Thymus (tissue), 11 donors: ENCODE data around the gene ZC3H8. TPM values are rescaled to one million over a fixed set of nuclear protein-coding genes. Genes with fewer than 3 reads are reported as not detected.

ENCODE experiments used
- DNase-seq, 9 donors: peaks; one replicate each; pipeline ENCODE4 v3.0.0-alpha.2; 2013; ENCODE audit warnings: low spot score in 9 of 9, low read depth in 6 of 9, missing footprints in 1 of 9
- H3K27ac ChIP-seq, 2 donors: one replicate each; pipeline ENCODE4 v1.5.1; 2013; ENCODE audit warnings: control low read depth in 1 of 2, low read depth in 1 of 2, low read length in 1 of 2, mild to moderate bottlenecking in 1 of 2, moderate library complexity in 1 of 2
- H3K27me3 ChIP-seq, 2 donors: one replicate each; pipeline ENCODE4 v1.5.1; 2013; ENCODE audit warnings: low read length in 1 of 2; ENCODE audit not compliant: control insufficient read depth in 2 of 2, insufficient read depth in 1 of 2
- H3K36me3 ChIP-seq, 2 donors: one replicate each; pipeline ENCODE4 v1.5.1; 2013; ENCODE audit warnings: low read length in 1 of 2, mild to moderate bottlenecking in 1 of 2, moderate library complexity in 1 of 2; ENCODE audit not compliant: control insufficient read depth in 2 of 2, insufficient read depth in 2 of 2
- H3K4me1 ChIP-seq, 2 donors: one replicate each; pipeline ENCODE4 v1.5.1; 2013; ENCODE audit warnings: low read length in 2 of 2; ENCODE audit not compliant: control insufficient read depth in 2 of 2, insufficient read depth in 2 of 2
- H3K4me3 ChIP-seq, 2 donors: one replicate each; pipeline ENCODE4 v1.5.1; 2013; ENCODE audit warnings: low read length in 2 of 2, control low read depth in 1 of 2, mild to moderate bottlenecking in 1 of 2
- H3K9me3 ChIP-seq, 2 donors: one replicate each; pipeline ENCODE4 v1.5.1; 2013; ENCODE audit warnings: low read length in 1 of 2, mild to moderate bottlenecking in 1 of 2; ENCODE audit not compliant: control insufficient read depth in 2 of 2, insufficient read depth in 1 of 2
- WGBS: extraction: QIAGEN DNeasy Blood & Tissue Kit; methylation state at CpG from one replicate; pipeline ENCODE4 v1.1.7; 2013; 5-methylcytosine and 5-hydroxymethylcytosine counted together
- polyA plus RNA-seq: library from polyadenylated mRNA; stranded (reverse); fragments of 200-250 nt; gene quantifications from one replicate; pipeline ENCODE4 v1.2.3, GENCODE V29; 2013
- total RNA-seq: library from RNA; stranded (reverse); fragments of 120-200 nt; gene quantifications from one replicate; pipeline ENCODE4 v1.2.4, GENCODE V29; 2013
- donor health status: healthy.

ZC3H8 gene
- total and polyA plus RNA-seq, 2 donors, result 13.5 to 15.6 TPM

- Histone ChIP-seq H3K9me3 (no peaks in the 10 kb centered on the region), H3K36me3 (no peaks in the 10 kb centered on the region), H3K27ac (no peak overlapping the region), H3K4me1 (peaks cover 10 to 32% of the 10 kb centered on the region in 2 donors), H3K27me3 (no peaks in the 10 kb centered on the region), H3K4me3 (no peak overlapping the region)
- peak in 1 of 9 donors; percentile 39 for DNase-seq
- 54% methylated on average over 4 of the region's 4 CpGs for WGBS
Measured at GRCh38 chr2:112194482-112194881, 60.4 kb downstream of the ZC3H8 start.

- Histone ChIP-seq H3K9me3 (no peaks in the 10 kb centered on the region), H3K4me1 (peaks cover 14 to 35% of the 10 kb centered on the region in 2 donors), H3K27me3 (no peaks in the 10 kb centered on the region), H3K27ac (no peak overlapping the region), H3K4me3 (no peak overlapping the region), H3K36me3 (no peaks in the 10 kb centered on the region)
- WGBS, result 96% methylated on average over 2 of the region's 2 CpGs
- DNase-seq, result no peak
Measured at GRCh38 chr2:112194028-112194427, 60.8 kb downstream of the ZC3H8 start.

DNA sequence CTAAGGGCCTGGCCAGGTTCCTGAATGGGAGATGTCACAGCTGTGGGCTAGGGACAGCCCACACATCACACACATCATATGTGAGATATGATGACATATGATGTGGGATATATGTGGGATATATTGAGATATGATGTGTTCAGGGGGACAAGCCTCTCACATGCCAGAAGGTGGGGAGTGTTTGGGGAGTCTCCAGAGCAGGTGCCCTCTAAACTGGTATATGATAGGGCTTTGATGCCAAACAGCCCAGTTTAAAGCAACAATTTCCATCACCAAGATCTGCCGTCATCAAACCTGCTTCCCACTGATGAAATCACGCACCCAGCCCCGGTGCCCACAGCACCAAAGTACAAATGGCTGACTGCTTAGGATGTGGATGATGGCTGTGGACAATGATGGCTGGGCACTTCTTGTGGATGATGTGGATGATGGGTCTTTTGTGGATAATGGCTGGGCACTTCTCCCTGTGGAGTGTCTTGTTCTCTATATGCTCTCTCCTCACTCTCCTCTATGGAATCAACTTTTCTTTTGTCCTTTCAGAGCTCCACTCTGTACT lies 65.8 kb downstream of the ZC3H8 start:
- 94% methylated on average over 3 of the region's 3 CpGs for WGBS
- Histone ChIP-seq H3K4me3 (no peak overlapping the region), H3K9me3 (peaks cover 0 to 11% of the 10 kb centered on the region in 2 donors), H3K27ac (peak overlapping the region; percentile 53 to 99), H3K36me3 (peaks cover 0 to 3% of the 10 kb centered on the region in 2 donors), H3K4me1 (peaks cover 25 to 51% of the 10 kb centered on the region in 2 donors), H3K27me3 (no peaks in the 10 kb centered on the region)
- DNase-seq, result no peak

- H3K27me3 ChIP-seq, result no peaks in the 10 kb centered on the region
- H3K36me3 ChIP-seq, result peaks cover 0 to 3% of the 10 kb centered on the region in 2 donors
- H3K9me3 ChIP-seq, result peaks cover 0 to 14% of the 10 kb centered on the region in 2 donors
- peaks cover 33 to 59% of the 10 kb centered on the region in 2 donors for H3K4me1 ChIP-seq
- peak; percentile 62 to 93 (median 81) for DNase-seq
- H3K4me3 ChIP-seq, result peak overlapping the region in 1 of 2 donors; percentile 7
- peak overlapping the region; percentile 96 to 99 for H3K27ac ChIP-seq
- 26% methylated on average over 9 of the region's 9 CpGs for WGBS
Measured at GRCh38 chr2:112187805-112188596, 66.8 kb downstream of the ZC3H8 start.

DNA sequence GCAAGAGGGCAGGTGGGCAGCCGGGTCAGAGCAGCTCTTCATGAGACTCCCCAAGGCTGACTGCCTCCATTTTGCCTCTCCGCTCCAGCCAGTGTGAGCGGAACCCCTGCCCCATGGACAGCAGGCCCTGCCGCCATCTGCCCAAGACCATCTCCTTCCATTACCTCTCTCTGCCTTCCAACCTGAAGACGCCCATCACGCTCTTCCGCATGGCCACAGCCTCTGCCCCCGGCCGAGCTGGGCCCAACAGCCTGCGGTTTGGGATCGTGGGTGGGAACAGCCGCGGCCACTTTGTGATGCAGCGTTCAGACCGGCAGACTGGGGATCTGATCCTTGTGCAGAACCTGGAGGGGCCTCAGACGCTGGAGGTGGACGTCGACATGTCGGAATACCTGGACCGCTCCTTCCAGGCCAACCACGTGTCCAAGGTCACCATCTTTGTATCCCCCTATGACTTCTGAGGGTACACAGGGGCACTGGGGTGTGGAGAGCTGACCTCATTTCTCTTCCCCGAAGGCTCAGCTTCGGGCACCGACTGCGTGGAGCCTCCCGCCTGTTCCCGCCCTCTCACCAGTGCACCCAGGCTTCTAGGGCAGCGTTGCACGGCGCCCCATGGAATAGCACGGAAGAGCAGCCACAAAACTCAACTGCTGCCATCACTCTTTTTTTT lies 67.7 kb downstream of the ZC3H8 start:
- peaks cover 0 to 14% of the 10 kb centered on the region in 2 donors for H3K9me3 ChIP-seq
- peaks cover 0 to 3% of the 10 kb centered on the region in 2 donors for H3K36me3 ChIP-seq
- no peak for DNase-seq
- H3K27ac ChIP-seq, result peak overlapping the region; percentile 96 to 99
- no peak overlapping the region for H3K4me3 ChIP-seq
- H3K27me3 ChIP-seq, result no peaks in the 10 kb centered on the region
- WGBS, result 96% methylated on average over 31 of the region's 31 CpGs
- peaks cover 38 to 65% of the 10 kb centered on the region in 2 donors for H3K4me1 ChIP-seq

- Histone ChIP-seq H3K9me3 (peaks cover 0 to 21% of the 10 kb centered on the region in 2 donors), H3K27ac (no peak overlapping the region), H3K4me1 (peaks cover 48 to 74% of the 10 kb centered on the region in 2 donors), H3K27me3 (peaks cover 0 to 8% of the 10 kb centered on the region in 2 donors), H3K4me3 (no peak overlapping the region), H3K36me3 (peaks cover 0 to 3% of the 10 kb centered on the region in 2 donors)
- DNase-seq, result no peak
- WGBS, result 88% methylated on average over 9 of the region's 9 CpGs
Measured at GRCh38 chr2:112185131-112185530, 69.7 kb downstream of the ZC3H8 start.

- Histone ChIP-seq H3K9me3 (peaks cover 0 to 21% of the 10 kb centered on the region in 2 donors), H3K27ac (no peak overlapping the region), H3K4me1 (peaks cover 46 to 71% of the 10 kb centered on the region in 2 donors), H3K36me3 (peaks cover 0 to 3% of the 10 kb centered on the region in 2 donors), H3K4me3 (no peak overlapping the region), H3K27me3 (peaks cover 0 to 8% of the 10 kb centered on the region in 2 donors)
- no peak for DNase-seq
- over 99% methylated on average over 8 of the region's 8 CpGs for WGBS
Measured at GRCh38 chr2:112184121-112184520, 70.7 kb downstream of the ZC3H8 start.

GRCh38 chr2:112183327-112184025 lies 71.4 kb downstream of the ZC3H8 start:
- peaks cover 0 to 21% of the 10 kb centered on the region in 2 donors for H3K9me3 ChIP-seq
- 72% methylated on average over 8 of the region's 8 CpGs for WGBS
- peaks cover 39 to 65% of the 10 kb centered on the region in 2 donors for H3K4me1 ChIP-seq
- peak in 2 of 9 donors; percentile 31 to 52 for DNase-seq
- no peak overlapping the region for H3K4me3 ChIP-seq
- peaks cover 0 to 8% of the 10 kb centered on the region in 2 donors for H3K27me3 ChIP-seq
- peak overlapping the region; percentile 19 to 89 for H3K27ac ChIP-seq
- peaks cover 0 to 3% of the 10 kb centered on the region in 2 donors for H3K36me3 ChIP-seq
